Measurements from ENCODE around the gene ACBD6.

ACBD6 gene

GRCh38 chr1:180269645-180270529, 232.5 kb downstream of the ACBD6 start:
- in situ Hi-C loops (cut with HindIII; ENCODE audit: low pct_ligation_motif_present, low pct_unique_long_range_greater_than_20kb, low sequenced_read_pairs) = no loop called here

GRCh38 chr1:180268556-180269075, 233.8 kb downstream of the ACBD6 start:
- in situ Hi-C loops (cut with HindIII; ENCODE audit: low pct_ligation_motif_present, low pct_unique_long_range_greater_than_20kb, low sequenced_read_pairs) = no loop called here
- no peak for DNase-seq

More at GRCh38 chr1:180269645-180270529, 232.5 kb downstream of the ACBD6 start:
- no peak for DNase-seq

GRCh38 chr1:180267761-180268555, 234.4 kb downstream of the ACBD6 start:
- no peak for DNase-seq
- in situ Hi-C loops (cut with HindIII; ENCODE audit: low pct_ligation_motif_present, low pct_unique_long_range_greater_than_20kb, low sequenced_read_pairs) = no loop called here

- no peak for DNase-seq
- in situ Hi-C loops (cut with HindIII; ENCODE audit: low pct_ligation_motif_present, low pct_unique_long_range_greater_than_20kb, low sequenced_read_pairs) = no loop called here
These were observed 235.2 kb downstream of the ACBD6 start for GRCh38 chr1:180267211-180267561.

GRCh38 chr1:180266275-180267210, 235.8 kb downstream of the ACBD6 start:
- in situ Hi-C loops (cut with HindIII; ENCODE audit: low pct_ligation_motif_present, low pct_unique_long_range_greater_than_20kb, low sequenced_read_pairs) = no loop called here
- no peak for DNase-seq

GRCh38 chr1:180265871-180266270, 236.5 kb downstream of the ACBD6 start:
- no peak for DNase-seq
- in situ Hi-C loops (cut with HindIII; ENCODE audit: low pct_ligation_motif_present, low pct_unique_long_range_greater_than_20kb, low sequenced_read_pairs) = no loop called here

GRCh38 chr1:180265201-180265600, 237.2 kb downstream of the ACBD6 start:
- in situ Hi-C loops (cut with HindIII; ENCODE audit: low pct_ligation_motif_present, low pct_unique_long_range_greater_than_20kb, low sequenced_read_pairs) = no loop called here
- no peak for DNase-seq

GRCh38 chr1:180264595-180264994, 237.8 kb downstream of the ACBD6 start:
- DNase-seq = no peak
- in situ Hi-C loops (cut with HindIII; ENCODE audit: low pct_ligation_motif_present, low pct_unique_long_range_greater_than_20kb, low sequenced_read_pairs) = no loop called here

- DNase-seq = peak; percentile 51
- in situ Hi-C loops (cut with HindIII; ENCODE audit: low pct_ligation_motif_present, low pct_unique_long_range_greater_than_20kb, low sequenced_read_pairs) = no loop called here
These were observed 239.5 kb downstream of the ACBD6 start for GRCh38 chr1:180262628-180263488.

- DNase-seq = peak; percentile 45
- in situ Hi-C loops (cut with HindIII; ENCODE audit: low pct_ligation_motif_present, low pct_unique_long_range_greater_than_20kb, low sequenced_read_pairs) = no loop called here
These were observed 240.7 kb downstream of the ACBD6 start for GRCh38 chr1:180261524-180262155.

- no peak for DNase-seq
- in situ Hi-C loops (cut with HindIII; ENCODE audit: low pct_ligation_motif_present, low pct_unique_long_range_greater_than_20kb, low sequenced_read_pairs) = no loop called here
These were observed 241.3 kb downstream of the ACBD6 start for GRCh38 chr1:180261030-180261429.

GRCh38 chr1:180260541-180260940, 241.8 kb downstream of the ACBD6 start:
- DNase-seq = no peak
- in situ Hi-C loops (cut with HindIII; ENCODE audit: low pct_ligation_motif_present, low pct_unique_long_range_greater_than_20kb, low sequenced_read_pairs) = no loop called here

GRCh38 chr1:180259431-180260338, 242.7 kb downstream of the ACBD6 start:
- in situ Hi-C loops (cut with HindIII; ENCODE audit: low pct_ligation_motif_present, low pct_unique_long_range_greater_than_20kb, low sequenced_read_pairs) = no loop called here
- DNase-seq = no peak

- in situ Hi-C loops (cut with HindIII; ENCODE audit: low pct_ligation_motif_present, low pct_unique_long_range_greater_than_20kb, low sequenced_read_pairs) = no loop called here
These were observed 243.4 kb downstream of the ACBD6 start for GRCh38 chr1:180258935-180259334.

GRCh38 chr1:180258290-180258689, 244.1 kb downstream of the ACBD6 start:
- in situ Hi-C loops (cut with HindIII; ENCODE audit: low pct_ligation_motif_present, low pct_unique_long_range_greater_than_20kb, low sequenced_read_pairs) = no loop called here
- no peak for DNase-seq

More at GRCh38 chr1:180258935-180259334, 243.4 kb downstream of the ACBD6 start:
- DNase-seq = no peak

- in situ Hi-C loops (cut with HindIII; ENCODE audit: low pct_ligation_motif_present, low pct_unique_long_range_greater_than_20kb, low sequenced_read_pairs) = no loop called here
- DNase-seq = no peak
These were observed 244.9 kb downstream of the ACBD6 start for GRCh38 chr1:180257486-180257885.
